Spleen (tissue), 7 donors: ENCODE results near the gene CXXC4.

Experiments
- CTCF ChIP-seq, 11 experiments: fragments of 200-600 bp in 7 of 11; fragments of 450-650 bp in 4 of 11; sonication (generic) in 4 of 11; IDR thresholded peaks in 8 of 11; conservative IDR thresholded peaks in 3 of 11; 1 replicate in 7 of 11; 2 replicates in 4 of 11; pipeline versions ENCODE4 v1.4.0 to v1.8.0; 2016 to 2021; ENCODE audit warnings: antibody characterized with exemption in 11 of 11, inconsistent platforms in 4 of 11, mild to moderate bottlenecking in 1 of 11
- POLR2A ChIP-seq, 3 donors: fragments of 450-650 bp; IDR thresholded peaks; one replicate each; pipeline ENCODE4 v1.5.1; 2017; ENCODE audit warnings: antibody characterized with exemption in 3 of 3, mild to moderate bottlenecking in 1 of 3
- POLR2AphosphoS5 ChIP-seq, 3 donors: sonication (generic); formaldehyde crosslinking; IDR thresholded peaks; one replicate each; pipeline ENCODE4 v1.5.1; 2017; ENCODE audit warnings: antibody characterized with exemption in 3 of 3
- donor health status: DM: no; HTN: no; CAD: no; lungs with moderate emphysema.
- donor health status: DM: no; HTN: no; CAD: no.
- donor health status: DM: no; HTN: no; CAD: no.

- TF ChIP-seq POLR2AphosphoS5 (IDR thresholded peaks at IDR 0.05): no peak
- TF ChIP-seq CTCF (IDR thresholded peaks at IDR 0.05 in 8 of 11, conservative IDR thresholded peaks at IDR 0.05 in 3 of 11): no peak
- TF ChIP-seq POLR2A (IDR thresholded peaks at IDR 0.05): no peak
These were observed 19.0 kb downstream of the CXXC4 start for GRCh38 chr4:104475652-104476051.
